ENCODE results near the gene CSNK2B.
A peak's percentile ranks its signal among the peaks of the same experiment; 100 is the strongest.

CSNK2B gene

GRCh38 chr6:31665501-31666336 lies at the start of gene CSNK2B:
Gene CSNK2B, plus strand, starts transcription at chr6:31666080. Its CDS starts 752 bp downstream, at chr6:31666832.
- DNase-seq = peak; percentile 96 to 99

- no peak for DNase-seq
These were observed 48.9 kb upstream of the CSNK2B start for GRCh38 chr6:31617010-31617409.

DNA sequence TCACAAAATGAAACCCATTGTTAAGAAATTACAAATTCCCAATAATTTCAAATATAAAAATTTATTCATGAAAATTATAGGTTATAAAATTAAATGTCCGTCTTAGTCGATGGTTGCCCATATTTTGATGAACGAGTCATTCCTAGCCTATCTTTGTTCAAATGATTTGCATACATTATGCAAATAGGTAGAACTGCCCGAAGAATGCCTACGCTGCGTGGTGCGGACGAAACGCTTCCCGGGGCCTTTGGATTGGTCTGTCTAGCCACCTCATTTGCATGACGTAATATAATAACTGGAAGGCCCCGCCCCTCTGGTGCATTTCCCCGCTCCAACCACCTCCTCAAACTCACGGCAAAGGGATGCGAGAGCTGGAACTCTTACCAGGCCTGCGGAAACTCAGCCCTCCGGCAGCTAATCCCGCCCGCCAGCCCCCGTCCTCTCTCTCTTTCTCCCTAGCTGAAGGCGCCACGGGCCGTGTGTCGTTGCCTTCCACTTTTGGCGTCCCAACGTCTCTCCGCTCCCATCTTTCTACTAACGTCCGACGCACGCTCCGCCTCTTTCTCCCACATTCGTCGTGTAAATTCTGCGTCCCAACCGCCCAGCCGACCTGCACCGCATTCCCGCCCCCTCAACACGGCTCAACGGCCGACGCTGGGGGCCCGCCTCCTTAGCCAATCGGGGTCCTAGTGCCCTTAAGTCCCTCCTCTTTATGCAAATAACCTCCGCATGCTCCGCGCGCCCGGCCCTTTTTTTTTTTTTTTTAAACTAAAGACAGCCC lies 45.9 kb upstream of the CSNK2B start:
- peak; percentile 98 to 99 for DNase-seq

DNA sequence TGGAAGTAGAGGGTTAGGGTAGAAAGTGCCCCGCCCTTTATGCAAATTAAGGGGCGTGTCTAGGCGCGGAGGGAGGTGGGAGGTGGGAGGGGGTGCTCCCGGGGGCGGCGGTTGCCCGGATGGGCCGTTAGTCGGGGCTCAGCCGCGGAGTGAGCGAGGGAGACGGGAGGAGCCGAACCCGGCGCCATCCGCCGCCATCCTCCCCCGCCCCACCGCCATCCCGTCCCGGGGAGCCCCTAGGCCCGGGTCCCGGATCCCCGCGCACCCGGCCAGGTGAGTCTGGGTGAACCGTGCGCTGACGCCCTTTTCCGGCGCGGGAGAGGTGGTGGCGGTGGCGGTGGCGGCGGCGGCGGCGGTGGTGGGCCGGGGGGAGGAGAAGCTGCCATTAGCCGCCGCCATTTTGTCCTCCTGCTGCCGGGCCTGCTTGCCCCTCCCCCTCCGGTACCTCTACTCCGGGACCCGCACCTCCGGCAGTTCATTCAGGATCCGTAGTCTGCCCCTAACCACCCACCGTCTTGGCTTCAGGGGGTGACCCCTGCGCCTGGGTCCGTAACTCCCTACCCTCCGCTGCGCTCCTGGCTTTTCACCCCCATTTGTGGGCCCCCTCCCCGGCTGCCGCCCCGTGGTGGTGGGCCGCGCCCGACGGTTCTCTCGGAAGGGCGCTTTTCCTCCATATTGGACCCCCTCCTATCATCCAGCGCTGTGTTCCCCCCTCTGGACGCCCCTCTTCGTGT lies 45.1 kb upstream of the CSNK2B start, which contains the start of gene PRRC2A:
PRRC2A (plus strand) TSS at position 130 of the 734 bp plus-strand sequence. CDS start 2,075 bp downstream, outside the sequence.
- DNase-seq = peak in 1 of 2 experiments; percentile 86

DNA sequence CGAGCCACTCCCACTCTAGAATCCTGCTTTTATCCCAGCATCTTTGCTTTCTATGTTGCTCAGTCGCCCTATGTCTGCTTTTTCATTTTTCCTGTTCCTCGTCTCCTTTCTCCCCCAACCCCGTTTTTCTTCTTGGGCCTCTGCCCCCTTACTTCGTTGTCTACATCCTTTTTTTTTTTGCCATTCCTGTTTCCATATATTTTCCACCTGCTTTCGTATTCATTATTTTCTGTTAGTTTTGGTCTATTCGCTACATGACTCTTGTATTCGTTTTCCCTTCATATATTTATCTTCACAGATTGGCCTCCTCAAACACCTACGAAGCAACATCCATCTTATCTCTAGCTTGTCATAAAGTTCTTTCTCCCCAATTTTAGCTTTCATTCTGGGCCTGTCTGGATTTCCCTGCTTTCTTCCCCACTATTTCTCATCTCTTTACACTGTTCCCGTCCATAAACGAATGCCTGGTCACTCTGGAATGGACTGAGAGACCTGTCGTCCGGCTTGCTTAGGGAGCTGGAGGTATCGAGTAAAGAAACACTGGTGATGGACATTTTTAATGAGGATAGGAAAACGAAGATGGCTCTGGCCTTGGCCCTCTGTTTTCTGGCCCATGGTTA lies 44.5 kb upstream of the CSNK2B start:
- no peak for DNase-seq

DNA sequence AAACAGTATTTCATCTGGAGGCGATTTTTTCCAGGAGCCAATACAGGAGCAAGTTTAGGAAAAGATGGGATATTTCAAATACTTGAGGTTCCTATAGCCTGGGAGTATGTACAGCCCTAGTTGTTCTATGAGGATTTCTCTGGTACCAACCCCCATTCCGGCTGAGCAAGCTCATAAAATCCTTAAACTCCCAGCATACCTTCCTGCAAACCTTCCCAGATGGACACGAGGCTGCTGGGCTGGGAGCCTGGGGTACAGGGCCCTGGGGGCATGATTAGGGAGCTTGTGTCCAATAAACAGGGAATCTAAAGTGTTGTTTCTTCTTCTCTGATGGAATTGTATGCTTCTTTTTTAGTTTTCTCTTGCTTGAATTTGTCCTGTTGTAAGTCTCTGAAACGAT lies 43.9 kb upstream of the CSNK2B start:
- DNase-seq = no peak

GRCh38 chr6:31622684-31623091 lies 43.2 kb upstream of the CSNK2B start:
- no peak for DNase-seq

DNA sequence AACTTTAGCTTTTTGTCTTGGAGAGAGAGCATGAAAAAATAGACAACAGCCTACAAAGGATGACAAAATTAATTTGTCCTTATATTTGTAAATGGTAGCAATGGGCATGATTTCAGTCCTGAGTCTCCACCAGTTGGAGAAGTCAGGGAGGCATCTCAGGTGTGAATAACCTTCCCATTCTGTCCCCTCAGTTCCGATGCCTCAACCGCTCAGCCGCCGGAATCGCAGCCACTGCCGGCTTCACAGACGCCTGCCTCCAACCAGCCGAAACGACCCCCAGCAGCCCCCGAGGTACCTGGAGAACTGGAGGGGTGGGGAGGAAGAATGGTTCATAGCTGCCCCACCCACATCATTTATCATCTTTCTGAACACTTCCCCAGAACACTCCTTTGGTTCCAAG lies 41.8 kb upstream of the CSNK2B start:
- DNase-seq = no peak

GRCh38 chr6:31626952-31627351 lies 38.9 kb upstream of the CSNK2B start:
- no peak for DNase-seq

DNA sequence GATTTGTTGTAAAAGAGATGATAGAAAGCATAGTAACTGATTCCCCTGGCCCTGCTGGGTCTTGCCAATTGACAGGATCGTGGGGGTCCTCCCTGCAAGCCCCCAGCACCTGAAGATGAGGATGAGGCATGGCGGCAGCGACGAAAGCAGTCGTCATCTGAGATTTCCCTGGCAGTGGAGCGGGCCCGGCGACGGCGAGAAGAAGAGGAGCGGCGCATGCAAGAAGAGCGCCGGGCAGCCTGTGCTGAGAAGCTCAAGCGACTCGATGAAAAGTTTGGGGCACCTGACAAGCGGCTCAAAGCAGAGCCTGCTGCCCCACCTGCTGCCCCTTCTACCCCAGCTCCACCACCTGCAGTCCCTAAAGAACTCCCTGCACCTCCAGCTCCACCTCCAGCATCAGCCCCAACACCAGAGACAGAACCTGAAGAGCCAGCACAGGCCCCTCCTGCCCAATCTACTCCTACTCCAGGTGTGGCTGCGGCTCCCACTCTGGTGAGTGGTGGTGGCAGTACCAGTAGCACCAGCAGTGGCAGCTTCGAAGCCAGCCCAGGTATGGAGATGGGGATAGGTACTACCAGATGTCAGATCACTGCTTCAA lies 38.1 kb upstream of the CSNK2B start:
- no peak for DNase-seq

DNA sequence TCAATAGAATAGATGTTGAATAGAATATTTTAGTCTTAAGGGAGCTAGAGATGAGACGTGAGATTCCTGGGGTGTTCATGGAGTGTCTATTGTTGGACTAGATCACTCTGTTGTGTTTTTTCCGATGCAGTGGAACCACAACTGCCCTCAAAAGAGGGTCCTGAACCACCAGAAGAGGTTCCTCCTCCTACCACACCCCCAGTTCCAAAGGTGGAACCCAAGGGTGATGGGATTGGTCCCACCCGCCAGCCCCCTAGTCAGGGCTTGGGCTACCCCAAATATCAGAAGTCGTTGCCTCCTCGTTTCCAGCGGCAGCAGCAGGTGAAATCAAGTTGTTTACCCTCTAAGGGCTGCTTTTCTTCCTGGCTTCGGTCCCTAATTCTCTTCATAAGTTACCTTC lies 36.9 kb upstream of the CSNK2B start:
- DNase-seq = no peak

DNA sequence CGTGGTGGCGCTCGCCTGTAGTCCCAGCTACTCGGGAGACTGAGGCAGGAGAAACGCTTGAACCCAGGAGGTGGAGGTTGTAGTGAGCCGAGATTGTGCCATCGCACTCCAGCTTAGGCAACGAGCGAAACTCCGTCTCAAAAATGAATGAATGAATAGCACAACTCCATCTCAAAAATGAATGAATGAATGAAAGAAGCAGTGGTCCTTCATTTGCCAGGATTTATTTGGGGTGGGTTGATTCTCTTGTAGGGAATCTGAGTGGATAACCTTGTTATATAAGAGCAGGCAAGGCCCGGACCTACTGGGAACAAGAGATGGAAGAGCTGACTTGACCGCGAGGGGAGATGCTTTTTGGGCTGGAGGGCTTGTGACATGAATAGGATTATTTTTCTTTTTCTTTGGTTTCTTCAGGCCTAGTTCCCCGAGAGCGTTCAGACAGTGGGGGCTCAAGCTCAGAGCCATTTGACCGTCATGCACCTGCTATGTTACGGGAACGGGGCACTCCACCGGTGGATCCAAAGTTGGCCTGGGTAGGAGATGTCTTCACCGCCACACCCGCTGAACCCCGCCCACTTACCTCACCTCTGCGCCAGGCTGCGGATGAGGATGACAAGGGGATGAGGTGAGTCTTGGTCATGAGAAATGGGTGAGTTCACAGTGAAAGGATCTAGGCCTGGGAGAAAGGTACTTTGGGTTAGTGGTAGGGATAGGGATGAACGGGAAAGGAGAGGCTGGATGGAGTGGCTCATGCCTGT lies 35.5 kb upstream of the CSNK2B start:
- DNase-seq = no peak

- DNase-seq = no peak
These were observed 34.7 kb upstream of the CSNK2B start for GRCh38 chr6:31631209-31631608.

DNA sequence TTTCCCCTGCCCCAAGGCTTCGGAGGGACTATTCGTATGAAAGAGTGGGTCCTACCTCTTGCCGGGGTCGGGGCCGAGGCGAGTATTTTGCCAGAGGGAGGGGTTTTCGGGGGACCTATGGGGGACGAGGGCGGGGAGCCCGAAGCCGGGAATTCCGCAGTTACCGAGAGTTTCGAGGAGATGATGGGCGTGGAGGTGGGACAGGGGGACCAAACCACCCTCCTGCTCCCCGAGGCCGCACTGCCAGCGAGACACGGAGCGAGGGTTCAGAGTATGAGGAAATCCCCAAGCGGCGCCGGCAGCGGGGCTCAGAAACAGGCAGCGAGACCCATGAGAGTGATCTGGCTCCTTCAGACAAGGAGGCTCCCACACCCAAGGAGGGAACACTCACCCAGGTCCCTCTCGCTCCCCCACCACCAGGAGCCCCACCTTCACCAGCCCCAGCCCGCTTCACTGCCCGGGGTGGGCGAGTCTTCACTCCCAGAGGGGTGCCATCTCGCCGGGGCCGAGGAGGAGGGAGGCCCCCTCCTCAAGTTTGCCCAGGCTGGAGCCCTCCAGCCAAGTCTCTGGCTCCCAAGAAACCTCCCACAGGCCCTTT lies 34.1 kb upstream of the CSNK2B start:
- no peak for DNase-seq

DNA sequence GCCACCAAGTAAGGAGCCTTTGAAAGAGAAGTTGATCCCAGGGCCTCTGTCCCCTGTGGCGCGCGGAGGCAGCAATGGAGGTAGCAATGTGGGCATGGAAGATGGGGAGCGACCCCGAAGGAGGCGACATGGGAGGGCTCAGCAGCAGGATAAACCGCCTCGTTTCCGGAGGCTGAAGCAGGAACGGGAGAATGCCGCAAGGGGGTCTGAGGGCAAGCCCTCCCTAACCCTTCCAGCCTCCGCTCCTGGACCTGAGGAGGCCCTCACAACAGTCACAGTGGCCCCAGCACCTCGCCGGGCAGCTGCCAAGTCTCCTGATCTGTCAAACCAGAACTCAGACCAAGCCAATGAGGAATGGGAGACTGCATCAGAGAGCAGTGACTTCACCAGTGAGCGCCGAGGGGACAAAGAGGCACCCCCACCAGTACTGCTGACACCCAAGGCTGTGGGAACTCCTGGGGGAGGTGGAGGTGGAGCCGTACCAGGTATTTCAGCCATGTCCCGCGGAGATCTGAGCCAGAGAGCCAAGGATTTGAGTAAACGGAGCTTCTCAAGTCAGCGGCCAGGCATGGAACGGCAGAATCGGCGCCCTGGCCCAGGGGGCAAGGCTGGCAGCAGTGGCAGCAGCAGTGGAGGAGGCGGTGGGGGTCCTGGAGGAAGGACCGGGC lies 33.5 kb upstream of the CSNK2B start:
- DNase-seq = no peak

DNA sequence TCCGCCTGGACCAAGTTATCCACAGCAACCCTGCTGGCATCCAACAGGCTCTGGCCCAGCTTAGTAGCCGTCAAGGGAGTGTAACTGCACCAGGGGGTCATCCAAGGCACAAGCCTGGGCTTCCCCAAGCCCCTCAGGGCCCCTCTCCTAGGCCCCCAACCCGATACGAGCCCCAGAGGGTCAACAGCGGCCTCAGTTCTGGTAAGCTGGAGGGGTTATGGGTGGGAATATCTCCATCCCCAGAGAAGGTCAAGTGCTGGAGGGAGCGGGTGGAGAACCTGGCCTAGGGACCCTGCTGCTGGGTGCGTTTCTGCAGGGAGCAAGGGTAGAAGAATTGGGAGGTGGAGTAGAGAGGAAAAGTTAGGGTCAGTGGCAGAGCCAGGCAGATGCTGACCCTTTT lies 32.4 kb upstream of the CSNK2B start:
- no peak for DNase-seq

DNA sequence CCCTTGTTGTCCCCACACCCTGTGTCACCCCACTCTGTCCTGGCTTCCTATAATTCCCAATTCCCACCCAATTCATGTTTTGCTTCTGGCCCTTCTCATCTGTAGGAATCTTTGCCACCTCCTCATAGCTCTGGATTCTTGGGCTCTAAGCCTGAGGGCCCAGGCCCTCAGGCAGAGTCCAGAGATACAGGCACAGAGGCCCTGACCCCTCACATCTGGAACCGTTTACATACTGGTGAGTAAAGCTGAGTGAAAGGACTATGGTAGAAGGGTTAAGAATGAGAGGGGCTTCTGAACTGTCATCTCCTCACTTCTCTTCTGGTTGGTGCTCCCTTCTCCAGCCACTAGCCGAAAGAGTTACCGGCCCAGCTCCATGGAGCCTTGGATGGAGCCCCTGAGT lies 31.7 kb upstream of the CSNK2B start:
- no peak for DNase-seq

- no peak for DNase-seq
These were observed 30.8 kb upstream of the CSNK2B start for GRCh38 chr6:31634969-31635575.

DNA sequence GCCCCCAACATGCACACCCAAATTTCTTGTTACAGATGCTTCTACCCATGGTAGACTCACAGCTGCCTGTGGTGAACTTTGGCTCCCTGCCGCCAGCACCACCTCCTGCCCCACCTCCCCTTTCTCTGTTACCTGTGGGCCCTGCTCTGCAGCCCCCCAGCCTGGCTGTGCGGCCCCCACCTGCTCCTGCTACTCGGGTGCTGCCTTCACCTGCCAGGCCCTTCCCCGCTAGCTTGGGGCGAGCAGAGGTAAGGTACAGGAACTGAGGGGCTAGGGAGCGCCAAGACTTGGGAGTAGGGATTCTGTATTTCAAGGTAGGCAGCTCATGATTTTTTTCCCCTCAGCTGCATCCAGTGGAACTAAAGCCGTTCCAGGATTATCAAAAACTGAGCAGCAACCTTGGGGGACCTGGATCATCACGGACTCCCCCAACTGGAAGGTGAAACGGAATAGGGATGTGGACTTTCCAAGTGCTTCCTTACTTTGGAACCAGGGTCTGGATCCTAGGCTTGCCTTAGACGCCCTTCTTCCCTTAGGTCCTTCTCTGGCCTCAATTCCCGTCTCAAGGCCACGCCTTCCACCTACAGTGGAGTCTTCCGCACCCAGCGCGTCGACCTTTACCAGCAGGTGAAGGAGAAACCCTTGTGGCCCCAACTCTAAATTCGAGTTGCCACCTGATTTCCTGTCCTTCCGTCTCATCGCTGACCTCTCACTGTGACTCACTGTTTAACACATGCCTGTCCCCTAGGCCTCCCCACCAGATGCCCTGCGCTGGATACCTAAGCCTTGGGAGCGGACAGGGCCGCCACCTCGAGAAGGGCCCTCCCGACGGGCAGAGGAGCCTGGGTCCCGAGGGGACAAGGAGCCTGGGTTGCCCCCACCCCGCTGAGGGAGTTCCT lies 28.9 kb upstream of the CSNK2B start:
- no peak for DNase-seq
